ENCODE results near the gene NECTIN3. TPM values are rescaled to one million over a fixed set of nuclear protein-coding genes. Genes with fewer than 3 reads are reported as not detected.

NECTIN3 gene, protein sequence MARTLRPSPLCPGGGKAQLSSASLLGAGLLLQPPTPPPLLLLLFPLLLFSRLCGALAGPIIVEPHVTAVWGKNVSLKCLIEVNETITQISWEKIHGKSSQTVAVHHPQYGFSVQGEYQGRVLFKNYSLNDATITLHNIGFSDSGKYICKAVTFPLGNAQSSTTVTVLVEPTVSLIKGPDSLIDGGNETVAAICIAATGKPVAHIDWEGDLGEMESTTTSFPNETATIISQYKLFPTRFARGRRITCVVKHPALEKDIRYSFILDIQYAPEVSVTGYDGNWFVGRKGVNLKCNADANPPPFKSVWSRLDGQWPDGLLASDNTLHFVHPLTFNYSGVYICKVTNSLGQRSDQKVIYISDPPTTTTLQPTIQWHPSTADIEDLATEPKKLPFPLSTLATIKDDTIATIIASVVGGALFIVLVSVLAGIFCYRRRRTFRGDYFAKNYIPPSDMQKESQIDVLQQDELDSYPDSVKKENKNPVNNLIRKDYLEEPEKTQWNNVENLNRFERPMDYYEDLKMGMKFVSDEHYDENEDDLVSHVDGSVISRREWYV
- total RNA-seq: 10 to 100 TPM; 24.9 to 30.1 (median 26.7) TPM

DNA sequence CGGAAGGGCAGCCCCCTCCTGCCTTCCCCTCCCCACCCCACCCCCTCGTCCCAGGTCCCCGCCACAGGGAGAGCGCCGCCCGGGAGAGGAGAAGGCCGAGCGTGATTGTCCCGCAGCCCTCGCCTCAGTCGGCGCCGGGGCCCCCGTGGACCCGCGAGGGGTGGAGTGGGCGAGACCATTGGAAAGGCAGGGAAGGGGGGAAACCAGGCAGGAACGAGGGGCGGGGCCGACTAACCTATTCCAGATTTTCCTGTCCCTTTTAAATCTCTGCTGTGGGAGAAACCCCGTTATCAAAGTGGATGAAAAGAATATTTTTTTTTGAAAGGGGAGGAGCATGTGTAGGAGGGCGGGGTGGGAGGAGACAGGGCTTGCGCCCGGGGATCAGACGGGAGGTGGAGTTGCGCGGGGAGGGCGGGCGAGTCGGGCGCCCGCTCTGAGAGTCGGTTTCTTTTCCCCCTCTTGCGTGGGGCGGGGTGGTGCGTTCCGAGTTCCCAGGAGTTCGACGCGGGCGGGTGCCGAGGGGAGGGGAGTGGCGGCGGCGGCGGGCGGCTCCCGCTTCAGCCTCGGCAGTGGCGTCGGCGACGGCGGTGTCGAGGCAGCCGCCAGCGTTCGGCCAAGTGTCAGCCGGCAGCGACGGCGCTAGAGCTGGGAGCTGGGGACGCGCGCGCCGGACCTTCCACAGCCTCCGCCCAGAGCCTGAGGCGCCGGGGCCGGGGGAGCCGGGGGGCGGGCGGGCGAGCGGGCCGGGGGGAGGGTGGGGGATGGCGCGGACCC, at the start of gene NECTIN3:
TSS of gene NECTIN3 (plus strand) at position 560 of the 774 bp plus-strand sequence. CDS start at position 762, 202 bp downstream.
- H3K4me3 ChIP-seq: peak within 1 kb of the TSS; percentile 68 to 93 (median 80)
- DNase-seq (ENCODE audit: extremely low spot score): peak; percentile 97
- intact Hi-C loops (cut with DNase I): no loop called here
- H3K36me3 ChIP-seq: no peaks in the 10 kb centered on the region
- WGBS: under 1% methylated on average over 32 of the region's 79 CpGs
- H3K4me1 ChIP-seq: peaks cover 16 to 46% (median 37%) of the 10 kb centered on the region in 4 donors
- TF ChIP-seq POLR2A (IDR thresholded peaks at IDR 0.05; ENCODE audit: low read depth) (peak; percentile 29), POLR2AphosphoS5 (IDR thresholded peaks at IDR 0.05) (peak; percentile 64 to 85), EP300 (IDR thresholded peaks at IDR 0.05) (no peak)
- TF ChIP-seq, protein P1, sequence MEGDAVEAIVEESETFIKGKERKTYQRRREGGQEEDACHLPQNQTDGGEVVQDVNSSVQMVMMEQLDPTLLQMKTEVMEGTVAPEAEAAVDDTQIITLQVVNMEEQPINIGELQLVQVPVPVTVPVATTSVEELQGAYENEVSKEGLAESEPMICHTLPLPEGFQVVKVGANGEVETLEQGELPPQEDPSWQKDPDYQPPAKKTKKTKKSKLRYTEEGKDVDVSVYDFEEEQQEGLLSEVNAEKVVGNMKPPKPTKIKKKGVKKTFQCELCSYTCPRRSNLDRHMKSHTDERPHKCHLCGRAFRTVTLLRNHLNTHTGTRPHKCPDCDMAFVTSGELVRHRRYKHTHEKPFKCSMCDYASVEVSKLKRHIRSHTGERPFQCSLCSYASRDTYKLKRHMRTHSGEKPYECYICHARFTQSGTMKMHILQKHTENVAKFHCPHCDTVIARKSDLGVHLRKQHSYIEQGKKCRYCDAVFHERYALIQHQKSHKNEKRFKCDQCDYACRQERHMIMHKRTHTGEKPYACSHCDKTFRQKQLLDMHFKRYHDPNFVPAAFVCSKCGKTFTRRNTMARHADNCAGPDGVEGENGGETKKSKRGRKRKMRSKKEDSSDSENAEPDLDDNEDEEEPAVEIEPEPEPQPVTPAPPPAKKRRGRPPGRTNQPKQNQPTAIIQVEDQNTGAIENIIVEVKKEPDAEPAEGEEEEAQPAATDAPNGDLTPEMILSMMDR (IDR thresholded peaks at IDR 0.05): no peak
- H3K9me3 ChIP-seq: no peaks in the 10 kb centered on the region
- peak within 1 kb of the TSS; percentile 93 to 97 (median 95) for H3K27ac ChIP-seq (replicated peaks in 1 of 4)
- no peaks in the 10 kb centered on the region for H3K27me3 ChIP-seq

DNA sequence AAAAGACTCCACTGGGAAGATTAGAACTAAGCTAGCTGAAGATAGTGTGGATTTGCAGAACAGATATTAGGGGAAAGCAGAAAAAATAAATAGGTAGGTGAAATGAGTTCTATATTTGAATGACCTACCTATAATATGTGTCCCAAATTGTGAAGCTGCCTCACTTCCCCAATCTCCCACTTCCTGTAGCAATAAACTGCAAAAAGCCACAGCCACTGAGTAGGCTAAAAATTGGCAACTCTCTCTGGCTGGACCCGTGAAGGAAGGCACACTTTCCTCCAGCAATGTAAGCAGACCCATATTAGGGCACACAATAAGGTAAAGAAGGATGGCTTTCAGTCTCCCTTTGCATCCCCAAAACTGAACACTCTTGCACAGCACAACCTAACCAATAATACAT, 43.7 kb upstream of the NECTIN3 start:
- no peaks in the 10 kb centered on the region for H3K36me3 ChIP-seq
- H3K9me3 ChIP-seq: no peaks in the 10 kb centered on the region
- H3K4me1 ChIP-seq: no peaks in the 10 kb centered on the region
- no peak overlapping the region for H3K27ac ChIP-seq (replicated peaks in 1 of 4)
- H3K4me3 ChIP-seq: no peak overlapping the region
- intact Hi-C loops (cut with DNase I): no loop called here
- DNase-seq (ENCODE audit: extremely low spot score): no peak
- 38% methylated on average over 1 of the region's 1 CpG for WGBS
- H3K27me3 ChIP-seq: no peaks in the 10 kb centered on the region
- TF ChIP-seq POLR2AphosphoS5 (IDR thresholded peaks at IDR 0.05) (no peak), POLR2A (IDR thresholded peaks at IDR 0.05; ENCODE audit: low read depth) (no peak), EP300 (IDR thresholded peaks at IDR 0.05) (no peak)
- TF ChIP-seq, protein P1 (IDR thresholded peaks at IDR 0.05): no peak

DNA sequence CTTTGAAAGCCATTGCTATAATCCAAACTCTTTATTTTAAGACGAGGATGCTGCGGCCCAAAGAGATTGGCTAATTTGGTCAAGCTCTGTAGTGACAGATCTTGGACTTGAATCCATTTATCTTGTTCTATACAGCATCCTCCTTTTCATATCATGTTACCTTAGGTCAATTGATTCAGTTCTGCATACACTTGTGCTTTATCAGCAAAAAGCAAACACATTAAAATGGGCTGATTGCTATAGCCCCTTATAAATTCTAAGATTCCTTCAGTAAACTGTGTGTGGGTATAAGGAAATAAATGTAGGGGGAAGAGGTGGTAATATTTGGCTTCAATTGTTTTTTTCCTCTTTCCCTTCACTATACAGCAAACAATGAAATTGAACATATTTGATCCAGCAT, 40.1 kb upstream of the NECTIN3 start:
- no peak overlapping the region for H3K4me3 ChIP-seq
- no peaks in the 10 kb centered on the region for H3K27me3 ChIP-seq
- H3K36me3 ChIP-seq: no peaks in the 10 kb centered on the region
- peaks cover 0 to 10% (median 2%) of the 10 kb centered on the region in 4 donors for H3K9me3 ChIP-seq
- intact Hi-C loops (cut with DNase I): no loop called here
- H3K27ac ChIP-seq (replicated peaks in 1 of 4): no peak overlapping the region
- no peaks in the 10 kb centered on the region for H3K4me1 ChIP-seq
- TF ChIP-seq EP300 (IDR thresholded peaks at IDR 0.05) (no peak), POLR2AphosphoS5 (IDR thresholded peaks at IDR 0.05) (no peak), POLR2A (IDR thresholded peaks at IDR 0.05; ENCODE audit: low read depth) (no peak)
- TF ChIP-seq, protein P1 (IDR thresholded peaks at IDR 0.05): no peak
- DNase-seq (ENCODE audit: extremely low spot score): no peak
- 90% methylated on average over 2 of the region's 2 CpGs for WGBS

DNA sequence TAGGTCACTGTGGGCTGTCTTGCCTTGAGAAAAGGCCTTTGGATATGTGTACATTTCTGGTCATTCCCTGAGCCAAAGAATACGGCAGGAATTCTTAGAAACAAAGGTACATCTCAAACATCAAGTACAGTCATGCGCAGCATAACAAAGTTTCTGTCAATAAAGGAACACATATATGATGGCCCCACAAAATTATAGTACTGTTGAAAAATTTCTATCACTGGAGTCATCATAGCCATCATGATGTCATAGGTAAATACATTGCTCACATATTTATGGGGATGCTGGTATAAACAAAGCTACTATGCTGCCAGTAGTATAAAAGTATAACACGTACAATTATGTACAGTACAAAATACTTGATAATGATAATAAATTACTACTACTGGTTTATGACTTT, 38.9 kb upstream of the NECTIN3 start:
- DNase-seq (ENCODE audit: extremely low spot score): no peak
- H3K27ac ChIP-seq (replicated peaks in 1 of 4): no peak overlapping the region
- WGBS: 98% methylated on average over 3 of the region's 3 CpGs
- peaks cover 0 to 18% (median 6%) of the 10 kb centered on the region in 4 donors for H3K9me3 ChIP-seq
- no peaks in the 10 kb centered on the region for H3K27me3 ChIP-seq
- intact Hi-C loops (cut with DNase I): no loop called here
- H3K4me1 ChIP-seq: no peaks in the 10 kb centered on the region
- H3K4me3 ChIP-seq: no peak overlapping the region
- no peaks in the 10 kb centered on the region for H3K36me3 ChIP-seq
- TF ChIP-seq EP300 (IDR thresholded peaks at IDR 0.05) (no peak), POLR2A (IDR thresholded peaks at IDR 0.05; ENCODE audit: low read depth) (no peak), POLR2AphosphoS5 (IDR thresholded peaks at IDR 0.05) (no peak)
- TF ChIP-seq, protein P1 (IDR thresholded peaks at IDR 0.05): no peak
